Activated T-helper 2 cell treated with anti-CD3 and anti-CD28 coated beads, Interferon-gamma antibody, Interleukin-2, Interleukin-4, amounts not matched to agents 10 μg/mL and 5 μg/mL and 100 μg/mL, durations not matched to agents 14 hours and 24 hours and 36 hours (primary cell): ENCODE results near the gene NRXN3. TPM values are rescaled to one million over a fixed set of nuclear protein-coding genes. Genes with fewer than 3 reads are reported as not detected.

Experiments used
- DNase-seq: peaks from one replicate; pipeline ENCODE4 v3.0.0; 2021; ENCODE audit warnings: low spot score
- H3K27ac Mint-ChIP-seq: one replicate; pipeline ENCODE4 v1.8.0; 2021; ENCODE audit warnings: mixed read lengths
- H3K27me3 Mint-ChIP-seq: one replicate; pipeline ENCODE4 v1.8.0; 2021; ENCODE audit warnings: low read depth, mixed read lengths
- H3K36me3 Mint-ChIP-seq: one replicate; pipeline ENCODE4 v1.8.0; 2021; ENCODE audit warnings: low read depth, mixed read lengths
- H3K4me1 Mint-ChIP-seq: one replicate; pipeline ENCODE4 v1.8.0; 2021; ENCODE audit warnings: low read depth, mixed read lengths
- H3K4me3 Mint-ChIP-seq: one replicate; pipeline ENCODE4 v1.8.0; 2021; ENCODE audit warnings: low read depth, mild to moderate bottlenecking, moderate library complexity, mixed read lengths
- H3K9me3 Mint-ChIP-seq: one replicate; pipeline ENCODE4 v1.8.0; 2021; ENCODE audit warnings: mixed read lengths
- intact Hi-C: fragments of 100-400 bp; cut with micrococcal nuclease; formaldehyde crosslinking; loops from one replicate; pipeline ENCODE4 v1.15.1; 2023
- total RNA-seq: library from RNA; stranded (reverse); gene quantifications from 2 replicates; pipeline ENCODE4 v1.2.3, GENCODE V29; 2022

NRXN3 gene
- total RNA-seq, 1 donor from 2014 or later: not detected

- no peaks in the 10 kb centered on the region for H3K4me1 Mint-ChIP-seq
- no peak overlapping the region for H3K4me3 Mint-ChIP-seq
Observed at GRCh38 chr14:79412822-79413221, 1242.6 kb downstream of the NRXN3 start.

GRCh38 chr14:79413734-79414428 is 1243.7 kb downstream of the NRXN3 start:
- no peaks in the 10 kb centered on the region for H3K36me3 Mint-ChIP-seq
- intact Hi-C loops: no loop called here
- H3K27me3 Mint-ChIP-seq: no peaks in the 10 kb centered on the region
- no peak overlapping the region for H3K27ac Mint-ChIP-seq
- no peak for DNase-seq
- no peaks in the 10 kb centered on the region for H3K4me1 Mint-ChIP-seq
- peaks cover 6% of the 10 kb centered on the region for H3K9me3 Mint-ChIP-seq
- H3K4me3 Mint-ChIP-seq: no peak overlapping the region

More at GRCh38 chr14:79412822-79413221, 1242.6 kb downstream of the NRXN3 start:
- no peak for DNase-seq
- Mint-ChIP-seq H3K27me3 (no peaks in the 10 kb centered on the region), H3K9me3 (peaks cover 6% of the 10 kb centered on the region), H3K36me3 (no peaks in the 10 kb centered on the region), H3K27ac (no peak overlapping the region)
- intact Hi-C loops: no loop called here

DNA sequence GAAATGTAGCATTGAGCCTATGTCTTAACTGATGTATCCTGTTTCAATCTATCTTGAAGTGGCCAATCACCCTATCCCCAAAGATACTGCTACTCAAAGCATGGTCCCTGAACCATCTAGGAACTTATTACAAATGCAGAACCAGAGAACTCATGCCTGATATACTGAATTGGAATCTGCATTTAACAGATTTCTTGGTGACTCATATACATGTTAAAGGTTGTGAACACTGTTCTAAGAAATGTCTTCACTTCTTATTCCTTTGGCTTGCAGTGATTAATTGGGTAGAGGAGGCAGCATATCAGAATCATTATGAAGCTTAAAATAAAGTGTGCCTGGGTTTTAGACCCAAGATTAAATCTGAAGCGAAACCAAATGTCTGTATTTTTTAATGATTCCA is 1245.6 kb downstream of the NRXN3 start:
- Mint-ChIP-seq H3K27ac (no peak overlapping the region), H3K36me3 (no peaks in the 10 kb centered on the region), H3K4me1 (no peaks in the 10 kb centered on the region), H3K4me3 (no peak overlapping the region), H3K27me3 (no peaks in the 10 kb centered on the region), H3K9me3 (peaks cover 6% of the 10 kb centered on the region)
- intact Hi-C loops: no loop called here
- DNase-seq: no peak

- no peak overlapping the region for H3K27ac Mint-ChIP-seq
- no peaks in the 10 kb centered on the region for H3K27me3 Mint-ChIP-seq
- H3K4me1 Mint-ChIP-seq: no peaks in the 10 kb centered on the region
- H3K9me3 Mint-ChIP-seq: peaks cover 4% of the 10 kb centered on the region
- H3K36me3 Mint-ChIP-seq: no peaks in the 10 kb centered on the region
- intact Hi-C loops: no loop called here
- H3K4me3 Mint-ChIP-seq: no peak overlapping the region
- DNase-seq: no peak
Observed at GRCh38 chr14:79417961-79418360, 1247.8 kb downstream of the NRXN3 start.

GRCh38 chr14:79418649-79419415 is 1248.7 kb downstream of the NRXN3 start:
- no peak overlapping the region for H3K27ac Mint-ChIP-seq
- no peak overlapping the region for H3K4me3 Mint-ChIP-seq
- DNase-seq: no peak
- H3K36me3 Mint-ChIP-seq: no peaks in the 10 kb centered on the region
- no peaks in the 10 kb centered on the region for H3K9me3 Mint-ChIP-seq
- intact Hi-C loops: no loop called here
- no peaks in the 10 kb centered on the region for H3K27me3 Mint-ChIP-seq
- H3K4me1 Mint-ChIP-seq: no peaks in the 10 kb centered on the region

DNA sequence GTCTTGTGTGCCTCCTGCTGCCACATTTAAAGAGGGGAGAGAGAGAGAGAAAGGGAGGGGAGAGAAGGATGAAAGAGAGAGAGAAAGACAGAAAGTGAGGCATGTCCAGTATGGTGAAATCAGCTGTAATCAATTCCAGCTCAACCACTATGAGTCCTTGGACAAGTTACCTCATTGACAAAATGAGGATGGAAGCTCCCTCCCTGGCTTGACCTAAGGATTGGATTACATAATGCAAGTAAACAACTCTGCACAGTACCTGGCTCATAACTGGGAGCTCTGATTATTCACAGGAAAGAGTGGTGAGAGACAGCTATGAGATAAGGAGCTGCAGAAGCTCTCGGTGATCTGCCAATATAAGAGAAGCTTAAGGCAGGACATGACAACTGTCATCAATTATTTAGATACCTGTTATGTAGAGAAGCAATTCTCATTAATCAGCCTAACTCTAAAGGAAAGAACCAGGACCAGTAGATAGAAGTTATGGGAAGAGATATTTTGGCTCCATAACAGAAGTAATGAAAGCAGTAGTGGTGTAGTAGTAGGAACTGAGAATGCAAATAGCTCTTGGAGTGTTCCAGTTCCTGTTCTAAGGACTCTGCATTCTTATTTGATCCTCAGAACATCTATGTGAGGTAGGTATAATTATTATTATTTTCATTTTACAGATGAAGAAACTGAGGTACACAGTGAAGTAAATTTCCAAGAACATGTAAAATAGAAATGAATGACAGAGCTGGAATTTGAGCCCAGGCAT is 1249.6 kb downstream of the NRXN3 start:
- H3K27ac Mint-ChIP-seq: no peak overlapping the region
- intact Hi-C loops: no loop called here
- H3K9me3 Mint-ChIP-seq: no peaks in the 10 kb centered on the region
- DNase-seq: no peak
- H3K4me1 Mint-ChIP-seq: no peaks in the 10 kb centered on the region
- no peaks in the 10 kb centered on the region for H3K27me3 Mint-ChIP-seq
- H3K4me3 Mint-ChIP-seq: no peak overlapping the region
- no peaks in the 10 kb centered on the region for H3K36me3 Mint-ChIP-seq

DNA sequence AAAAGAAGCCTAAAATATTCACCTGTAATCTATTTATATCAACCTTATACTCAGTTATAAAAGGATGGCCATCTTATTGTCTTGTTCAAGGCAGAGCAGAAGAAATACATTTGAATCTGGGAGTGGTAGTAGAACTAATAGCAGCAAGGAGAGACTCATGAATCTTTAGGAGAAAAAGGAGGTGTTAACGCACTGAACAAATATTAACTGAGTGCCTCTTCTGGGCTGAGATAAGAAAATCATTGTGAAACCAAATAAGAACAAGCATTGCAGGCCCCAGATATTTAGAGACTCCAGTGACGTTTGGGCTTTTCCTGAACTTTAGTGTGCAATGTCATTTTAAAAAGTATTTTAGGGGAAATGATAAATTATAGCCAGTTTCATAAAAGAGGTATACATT is 1250.6 kb downstream of the NRXN3 start:
- H3K36me3 Mint-ChIP-seq: no peaks in the 10 kb centered on the region
- H3K9me3 Mint-ChIP-seq: no peaks in the 10 kb centered on the region
- no peak overlapping the region for H3K4me3 Mint-ChIP-seq
- H3K4me1 Mint-ChIP-seq: no peaks in the 10 kb centered on the region
- H3K27me3 Mint-ChIP-seq: no peaks in the 10 kb centered on the region
- intact Hi-C loops: no loop called here
- no peak overlapping the region for H3K27ac Mint-ChIP-seq
- DNase-seq: no peak

DNA sequence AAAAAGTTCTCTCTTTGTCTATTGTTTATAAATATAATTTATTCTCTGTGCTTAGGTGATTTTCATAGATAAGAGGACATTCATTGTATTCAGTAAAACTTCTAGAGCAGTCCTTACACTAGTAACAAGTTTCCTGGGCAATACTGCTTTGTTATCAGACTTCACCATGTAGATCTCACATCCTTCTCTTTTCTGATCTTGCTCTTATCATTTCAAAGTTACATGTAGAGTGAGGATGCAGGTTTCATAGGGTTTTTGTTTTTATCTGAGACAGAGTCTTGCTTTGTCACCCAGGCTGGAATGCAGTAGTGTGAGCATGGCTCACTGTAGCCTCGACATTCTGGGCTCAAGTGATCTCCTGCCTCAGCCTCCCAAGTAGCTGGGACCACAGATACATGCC is 1251.6 kb downstream of the NRXN3 start:
- intact Hi-C loops: no loop called here
- Mint-ChIP-seq H3K4me3 (no peak overlapping the region), H3K27me3 (no peaks in the 10 kb centered on the region), H3K4me1 (no peaks in the 10 kb centered on the region), H3K36me3 (no peaks in the 10 kb centered on the region), H3K9me3 (no peaks in the 10 kb centered on the region), H3K27ac (no peak overlapping the region)
- no peak for DNase-seq

GRCh38 chr14:79424462-79424861 is 1254.3 kb downstream of the NRXN3 start:
- no peak for DNase-seq
- Mint-ChIP-seq H3K4me3 (no peak overlapping the region), H3K27ac (no peak overlapping the region), H3K27me3 (no peaks in the 10 kb centered on the region), H3K9me3 (no peaks in the 10 kb centered on the region), H3K4me1 (no peaks in the 10 kb centered on the region), H3K36me3 (no peaks in the 10 kb centered on the region)
- intact Hi-C loops: no loop called here

DNA sequence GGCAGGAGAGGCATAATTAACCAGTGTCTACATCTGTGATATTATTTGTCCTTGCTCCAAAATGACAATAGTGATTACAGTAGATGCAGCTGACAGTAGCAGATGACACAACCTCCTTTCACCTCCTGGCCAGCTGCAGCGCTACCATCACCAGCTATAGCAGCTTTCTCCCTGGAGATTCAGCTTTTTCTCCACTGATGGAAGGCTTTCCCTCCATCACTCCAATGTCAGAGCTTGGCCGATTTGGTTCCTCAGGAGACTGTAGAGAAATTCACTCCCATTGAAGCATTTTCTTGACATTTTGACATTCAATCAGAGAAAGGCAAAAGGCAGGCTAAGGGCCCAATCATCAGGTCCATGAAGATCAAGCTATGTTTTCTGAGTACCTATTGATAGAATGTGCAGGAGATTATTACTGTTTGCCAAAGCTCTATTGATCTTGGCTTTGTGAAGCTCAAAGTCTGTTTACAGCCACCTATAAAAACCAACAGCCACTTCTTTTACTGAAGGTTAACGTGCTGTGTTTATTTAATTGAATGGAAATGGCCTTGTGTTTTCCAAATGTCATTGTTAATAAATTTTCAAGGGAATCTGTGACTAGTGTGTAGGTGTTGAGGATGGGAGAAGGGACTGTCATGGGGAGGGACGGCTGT is 1256.1 kb downstream of the NRXN3 start:
- no peak overlapping the region for H3K27ac Mint-ChIP-seq
- no peaks in the 10 kb centered on the region for H3K27me3 Mint-ChIP-seq
- no peak overlapping the region for H3K4me3 Mint-ChIP-seq
- intact Hi-C loops: no loop called here
- H3K4me1 Mint-ChIP-seq: no peaks in the 10 kb centered on the region
- no peaks in the 10 kb centered on the region for H3K9me3 Mint-ChIP-seq
- DNase-seq: no peak
- H3K36me3 Mint-ChIP-seq: no peaks in the 10 kb centered on the region

GRCh38 chr14:79432640-79433039 is 1262.5 kb downstream of the NRXN3 start:
- Mint-ChIP-seq H3K36me3 (no peaks in the 10 kb centered on the region), H3K4me1 (no peaks in the 10 kb centered on the region), H3K9me3 (no peaks in the 10 kb centered on the region), H3K27ac (no peak overlapping the region), H3K27me3 (no peaks in the 10 kb centered on the region), H3K4me3 (no peak overlapping the region)
- intact Hi-C loops: no loop called here
- no peak for DNase-seq

DNA sequence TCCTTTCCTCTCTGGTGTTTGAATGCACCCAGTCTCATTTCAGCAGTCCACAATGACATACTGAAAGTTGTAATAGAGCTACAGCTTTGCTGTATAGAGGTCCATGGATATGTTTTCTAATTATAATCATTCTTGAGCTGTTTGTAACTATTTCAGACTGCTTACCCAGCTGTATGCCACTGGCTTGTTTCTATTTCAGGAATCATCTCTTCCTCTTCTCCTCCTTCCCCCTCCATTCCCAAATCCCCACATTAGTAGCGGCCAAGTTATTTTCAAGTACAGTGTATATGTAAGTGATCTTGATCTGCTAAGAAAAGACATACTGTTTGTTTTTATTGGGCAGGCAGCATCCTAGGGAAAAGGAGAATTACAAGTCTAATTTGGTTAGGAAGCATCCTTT is 1266.2 kb downstream of the NRXN3 start:
- H3K9me3 Mint-ChIP-seq: no peaks in the 10 kb centered on the region

More for the DNA sequence above, 1266.2 kb downstream of the NRXN3 start:
- no peaks in the 10 kb centered on the region for H3K36me3 Mint-ChIP-seq
- intact Hi-C loops: no loop called here
- no peak overlapping the region for H3K27ac Mint-ChIP-seq
- H3K4me1 Mint-ChIP-seq: no peaks in the 10 kb centered on the region
- DNase-seq: no peak
- no peak overlapping the region for H3K4me3 Mint-ChIP-seq
- H3K27me3 Mint-ChIP-seq: no peaks in the 10 kb centered on the region
